ENCODE results near the gene TPRN.

Gene TPRN

GRCh38 chr9:137163805-137164204 is 36.7 kb downstream of the TPRN start:
- Mint-ChIP-seq H3K9me3 (no peaks in the 10 kb centered on the region), H3K4me1 (peaks cover 6% of the 10 kb centered on the region), H3K36me3 (ENCODE audit: low read depth) (no peaks in the 10 kb centered on the region), H3K27me3 (peaks cover 52% of the 10 kb centered on the region), H3K27ac (no peak overlapping the region), H3K4me3 (no peak overlapping the region)
- ATAC-seq: no peak
- DNase-seq: no peak

- H3K27ac Mint-ChIP-seq: no peak overlapping the region
- ATAC-seq: no peak
- no peaks in the 10 kb centered on the region for H3K36me3 Mint-ChIP-seq (ENCODE audit: low read depth)
- no peaks in the 10 kb centered on the region for H3K9me3 Mint-ChIP-seq
- peaks cover 7% of the 10 kb centered on the region for H3K4me1 Mint-ChIP-seq
- H3K27me3 Mint-ChIP-seq: peaks cover 51% of the 10 kb centered on the region
- no peak for DNase-seq
- H3K4me3 Mint-ChIP-seq: no peak overlapping the region
Observed at GRCh38 chr9:137163365-137163715, 37.2 kb downstream of the TPRN start.

GRCh38 chr9:137162505-137163364 is 37.8 kb downstream of the TPRN start:
- Mint-ChIP-seq H3K4me1 (peaks cover 8% of the 10 kb centered on the region), H3K9me3 (no peaks in the 10 kb centered on the region), H3K27ac (no peak overlapping the region), H3K36me3 (ENCODE audit: low read depth) (no peaks in the 10 kb centered on the region), H3K27me3 (peaks cover 57% of the 10 kb centered on the region), H3K4me3 (no peak overlapping the region)
- DNase-seq (no peak), ATAC-seq (no peak)

- no peak for DNase-seq
- H3K27me3 Mint-ChIP-seq: peaks cover 58% of the 10 kb centered on the region
- no peaks in the 10 kb centered on the region for H3K9me3 Mint-ChIP-seq
- H3K27ac Mint-ChIP-seq: no peak overlapping the region
- peaks cover 11% of the 10 kb centered on the region for H3K4me1 Mint-ChIP-seq
- H3K4me3 Mint-ChIP-seq: no peak overlapping the region
- H3K36me3 Mint-ChIP-seq (ENCODE audit: low read depth): no peaks in the 10 kb centered on the region
- no peak for ATAC-seq
Observed at GRCh38 chr9:137161558-137162486, 38.7 kb downstream of the TPRN start.

GRCh38 chr9:137160716-137161557 is 39.6 kb downstream of the TPRN start:
- no peak for DNase-seq
- Mint-ChIP-seq H3K9me3 (no peaks in the 10 kb centered on the region), H3K4me1 (peaks cover 13% of the 10 kb centered on the region), H3K4me3 (no peak overlapping the region), H3K27me3 (peaks cover 53% of the 10 kb centered on the region), H3K36me3 (ENCODE audit: low read depth) (no peaks in the 10 kb centered on the region), H3K27ac (no peak overlapping the region)
- no peak for ATAC-seq

- Mint-ChIP-seq H3K4me3 (no peak overlapping the region), H3K36me3 (ENCODE audit: low read depth) (no peaks in the 10 kb centered on the region), H3K9me3 (no peaks in the 10 kb centered on the region), H3K4me1 (peaks cover 13% of the 10 kb centered on the region), H3K27me3 (peaks cover 51% of the 10 kb centered on the region), H3K27ac (no peak overlapping the region)
- ATAC-seq: no peak
- DNase-seq: no peak
Observed at GRCh38 chr9:137160054-137160425, 40.5 kb downstream of the TPRN start.

GRCh38 chr9:137159105-137160053 is 41.2 kb downstream of the TPRN start:
- H3K27ac Mint-ChIP-seq: no peak overlapping the region
- peaks cover 13% of the 10 kb centered on the region for H3K4me1 Mint-ChIP-seq
- H3K4me3 Mint-ChIP-seq: no peak overlapping the region

GRCh38 chr9:137158625-137159024 is 41.9 kb downstream of the TPRN start:
- H3K36me3 Mint-ChIP-seq (ENCODE audit: low read depth): no peaks in the 10 kb centered on the region
- no peak for DNase-seq
- ATAC-seq: no peak
- H3K27me3 Mint-ChIP-seq: peaks cover 46% of the 10 kb centered on the region
- no peak overlapping the region for H3K4me3 Mint-ChIP-seq
- H3K4me1 Mint-ChIP-seq: peaks cover 13% of the 10 kb centered on the region
- no peaks in the 10 kb centered on the region for H3K9me3 Mint-ChIP-seq
- no peak overlapping the region for H3K27ac Mint-ChIP-seq

More at GRCh38 chr9:137159105-137160053, 41.2 kb downstream of the TPRN start:
- Mint-ChIP-seq H3K9me3 (no peaks in the 10 kb centered on the region), H3K36me3 (ENCODE audit: low read depth) (no peaks in the 10 kb centered on the region), H3K27me3 (peaks cover 50% of the 10 kb centered on the region)
- DNase-seq (no peak), ATAC-seq (no peak)

- no peak overlapping the region for H3K27ac Mint-ChIP-seq
- H3K9me3 Mint-ChIP-seq: no peaks in the 10 kb centered on the region
- peaks cover 12% of the 10 kb centered on the region for H3K4me1 Mint-ChIP-seq
- DNase-seq: no peak
- H3K4me3 Mint-ChIP-seq: no peak overlapping the region
- no peaks in the 10 kb centered on the region for H3K36me3 Mint-ChIP-seq (ENCODE audit: low read depth)
- no peak for ATAC-seq
- peaks cover 43% of the 10 kb centered on the region for H3K27me3 Mint-ChIP-seq
Observed at GRCh38 chr9:137157618-137158415, 42.7 kb downstream of the TPRN start.

- peaks cover 12% of the 10 kb centered on the region for H3K4me1 Mint-ChIP-seq
- H3K36me3 Mint-ChIP-seq (ENCODE audit: low read depth): no peaks in the 10 kb centered on the region
- peak overlapping the region; percentile 38 for H3K4me3 Mint-ChIP-seq
- peaks cover 40% of the 10 kb centered on the region for H3K27me3 Mint-ChIP-seq
- no peak overlapping the region for H3K27ac Mint-ChIP-seq
- ATAC-seq (peak; percentile 56), DNase-seq (peak; percentile 69)
- no peaks in the 10 kb centered on the region for H3K9me3 Mint-ChIP-seq
Observed at GRCh38 chr9:137156567-137157375, 43.8 kb downstream of the TPRN start.

GRCh38 chr9:137152844-137153405 is 47.6 kb downstream of the TPRN start:
- ATAC-seq: no peak
- DNase-seq: no peak

More at GRCh38 chr9:137152844-137153405, 47.6 kb downstream of the TPRN start:
- Mint-ChIP-seq H3K4me1 (peaks cover 12% of the 10 kb centered on the region), H3K4me3 (no peak overlapping the region), H3K27ac (no peak overlapping the region), H3K9me3 (no peaks in the 10 kb centered on the region), H3K27me3 (peaks cover 16% of the 10 kb centered on the region), H3K36me3 (ENCODE audit: low read depth) (no peaks in the 10 kb centered on the region)
